Caco-2 (cell line): ENCODE data around the gene MRPS27. TPM values are rescaled to one million over a fixed set of nuclear protein-coding genes. Genes with fewer than 3 reads are reported as not detected.

Source experiments
- BruUV-seq: library from RNA; stranded (reverse); fragments of 400-500 nt; replicated peaks from 2 replicates; lab custom pipeline; 2021; lab: Mats Ljungman, UMichigan
- CTCF ChIA-PET: fragments of 300-600 bp; sonication (Branson Sonifier 250); formaldehyde crosslinking; loops from one replicate; lab custom pipeline; 2022; ENCODE audit warnings: antibody characterized with exemption; lab: Charles Lee
- POLR2A ChIA-PET: fragments of 300-600 bp; sonication (Branson Sonifier 250); formaldehyde crosslinking; loops from one replicate; lab custom pipeline; 2022; ENCODE audit warnings: antibody characterized with exemption; lab: Charles Lee
- DNase-seq, 2 experiments: peaks; one replicate each; pipeline versions ENCODE4 v3.0.0 to v3.0.0-alpha.2; 2020 to 2022
- H3K27me3 ChIP-seq: replicated peaks from 2 replicates; pipeline ENCODE4 v1.6.0; 2011; ENCODE audit warnings: low read length; ENCODE audit not compliant: control insufficient read depth, insufficient read depth
- H3K36me3 ChIP-seq: 2 replicates; pipeline ENCODE4 v1.5.1; 2011; ENCODE audit warnings: low read length; ENCODE audit not compliant: control insufficient read depth, insufficient read depth
- H3K4me1 ChIP-seq: fragments of 250-450 bp; sonication (Bioruptor Pico); 2 replicates; pipeline ENCODE4 v1.5.1; 2020; ENCODE audit warnings: mild to moderate bottlenecking
- H3K4me3 ChIP-seq: 2 replicates; pipeline ENCODE4 v1.5.1; 2011; ENCODE audit warnings: low read depth, mild to moderate bottlenecking, control low read depth, low read length
- H3K9me3 ChIP-seq: fragments of 250-450 bp; sonication (Bioruptor Pico); 2 replicates; pipeline ENCODE4 v1.5.1; 2020; ENCODE audit warnings: mild to moderate bottlenecking, moderate library complexity
- H3K27ac Mint-ChIP-seq: one replicate; pipeline ENCODE4 v1.8.0; 2022; ENCODE audit warnings: mixed read lengths; ENCODE audit not compliant: unreplicated experiment
- H3K27me3 Mint-ChIP-seq: one replicate; pipeline ENCODE4 v1.8.0; 2022; ENCODE audit warnings: mixed read lengths; ENCODE audit not compliant: insufficient read depth, unreplicated experiment
- H3K36me3 Mint-ChIP-seq: one replicate; pipeline ENCODE4 v1.8.0; 2022; ENCODE audit warnings: mild to moderate bottlenecking, mixed read lengths; ENCODE audit not compliant: insufficient read depth, unreplicated experiment
- H3K4me1 Mint-ChIP-seq: one replicate; pipeline ENCODE4 v1.8.0; 2022; ENCODE audit warnings: low read depth, mixed read lengths; ENCODE audit not compliant: unreplicated experiment
- H3K4me3 Mint-ChIP-seq: one replicate; pipeline ENCODE4 v1.8.0; 2022; ENCODE audit warnings: mild to moderate bottlenecking, moderate library complexity, mixed read lengths; ENCODE audit not compliant: unreplicated experiment
- H3K9me3 Mint-ChIP-seq: one replicate; pipeline ENCODE4 v1.8.0; 2022; ENCODE audit warnings: mixed read lengths; ENCODE audit not compliant: unreplicated experiment
- intact Hi-C: fragments of 100-400 bp; cut with micrococcal nuclease; formaldehyde crosslinking; loops from one replicate; pipeline ENCODE4 v1.10.0; 2022; ENCODE audit not compliant: unreplicated experiment
- total RNA-seq: library from RNA; stranded (reverse); gene quantifications from 2 replicates; pipeline ENCODE4 v1.2.3, GENCODE V29; 2022
- TF ChIP-seq, protein P1 (sequence below), 2 experiments: fragments of 200-600 bp in 1 of 2; IDR thresholded peaks; 1 replicate in 1 of 2; 2 replicates in 1 of 2; pipeline versions ENCODE4 v1.5.1 to v1.8.0; 2011 to 2022; ENCODE audit warnings: antibody characterized with exemption in 1 of 2, control low read depth in 1 of 2, inconsistent platforms in 1 of 2, low read depth in 1 of 2, low read length in 1 of 2, mild to moderate bottlenecking in 1 of 2, moderate library complexity in 1 of 2; ENCODE audit not compliant: insufficient read depth in 1 of 2, severe bottlenecking in 1 of 2, unreplicated experiment in 1 of 2

The MRPS27 gene
- total RNA-seq, 1 experiment from 2014 or later = 71.1 TPM

DNA sequence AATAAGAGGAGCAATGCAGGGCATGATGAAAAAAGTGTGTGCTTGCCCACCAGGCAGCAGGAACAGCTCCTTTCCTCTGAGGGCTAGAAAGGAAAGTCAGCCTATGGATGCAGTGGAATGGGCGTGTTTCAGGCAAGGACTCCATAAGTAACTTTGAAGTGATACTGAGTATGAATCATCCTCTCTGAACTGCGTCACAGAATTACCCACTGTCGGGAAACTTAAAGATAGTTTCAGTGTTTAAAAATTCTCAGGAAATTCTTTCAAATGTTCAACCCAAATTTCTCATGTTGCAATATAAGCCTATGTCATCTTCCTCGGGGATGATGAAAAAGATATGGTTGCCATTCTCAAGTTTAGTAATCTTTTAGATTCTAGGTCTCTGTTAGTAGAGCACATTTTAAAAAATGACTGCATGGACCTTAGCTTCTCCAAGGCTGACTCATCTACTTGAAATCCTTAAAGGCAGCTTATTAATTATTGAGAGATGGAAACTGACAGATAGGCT is 27.8 kb upstream of the MRPS27 start:
- no peak overlapping the region for H3K4me3 Mint-ChIP-seq
- H3K36me3 Mint-ChIP-seq = peaks cover 15% of the 10 kb centered on the region
- intact Hi-C loops = no loop called here
- H3K4me3 ChIP-seq = no peak overlapping the region
- DNase-seq = no peak
- ChIA-PET CTCF (no interaction called here), POLR2A (interaction anchor here (0.5 kb wide), 1 partner anchor 509 kb away, joined by 3 read pairs; no protein-coding TSS in a partner anchor)
- H3K36me3 ChIP-seq = peaks cover 2% of the 10 kb centered on the region
- no peaks in the 10 kb centered on the region for H3K27me3 Mint-ChIP-seq
- H3K4me1 ChIP-seq = no peaks in the 10 kb centered on the region
- no TSS peak for BruUV-seq
- H3K4me1 Mint-ChIP-seq = peaks cover 7% of the 10 kb centered on the region
- H3K27ac Mint-ChIP-seq = no peak overlapping the region
- no peaks in the 10 kb centered on the region for H3K9me3 ChIP-seq
- no peaks in the 10 kb centered on the region; the same call in 1 of the 2 replicates for H3K27me3 ChIP-seq
- no peaks in the 10 kb centered on the region for H3K9me3 Mint-ChIP-seq
- TF ChIP-seq, protein P1, sequence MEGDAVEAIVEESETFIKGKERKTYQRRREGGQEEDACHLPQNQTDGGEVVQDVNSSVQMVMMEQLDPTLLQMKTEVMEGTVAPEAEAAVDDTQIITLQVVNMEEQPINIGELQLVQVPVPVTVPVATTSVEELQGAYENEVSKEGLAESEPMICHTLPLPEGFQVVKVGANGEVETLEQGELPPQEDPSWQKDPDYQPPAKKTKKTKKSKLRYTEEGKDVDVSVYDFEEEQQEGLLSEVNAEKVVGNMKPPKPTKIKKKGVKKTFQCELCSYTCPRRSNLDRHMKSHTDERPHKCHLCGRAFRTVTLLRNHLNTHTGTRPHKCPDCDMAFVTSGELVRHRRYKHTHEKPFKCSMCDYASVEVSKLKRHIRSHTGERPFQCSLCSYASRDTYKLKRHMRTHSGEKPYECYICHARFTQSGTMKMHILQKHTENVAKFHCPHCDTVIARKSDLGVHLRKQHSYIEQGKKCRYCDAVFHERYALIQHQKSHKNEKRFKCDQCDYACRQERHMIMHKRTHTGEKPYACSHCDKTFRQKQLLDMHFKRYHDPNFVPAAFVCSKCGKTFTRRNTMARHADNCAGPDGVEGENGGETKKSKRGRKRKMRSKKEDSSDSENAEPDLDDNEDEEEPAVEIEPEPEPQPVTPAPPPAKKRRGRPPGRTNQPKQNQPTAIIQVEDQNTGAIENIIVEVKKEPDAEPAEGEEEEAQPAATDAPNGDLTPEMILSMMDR (IDR thresholded peaks at IDR 0.05; ENCODE audit: insufficient read depth in 1 of 2, low read depth in 1 of 2, low read length in 1 of 2, severe bottlenecking in 1 of 2, unreplicated experiment in 1 of 2) = no peak

DNA sequence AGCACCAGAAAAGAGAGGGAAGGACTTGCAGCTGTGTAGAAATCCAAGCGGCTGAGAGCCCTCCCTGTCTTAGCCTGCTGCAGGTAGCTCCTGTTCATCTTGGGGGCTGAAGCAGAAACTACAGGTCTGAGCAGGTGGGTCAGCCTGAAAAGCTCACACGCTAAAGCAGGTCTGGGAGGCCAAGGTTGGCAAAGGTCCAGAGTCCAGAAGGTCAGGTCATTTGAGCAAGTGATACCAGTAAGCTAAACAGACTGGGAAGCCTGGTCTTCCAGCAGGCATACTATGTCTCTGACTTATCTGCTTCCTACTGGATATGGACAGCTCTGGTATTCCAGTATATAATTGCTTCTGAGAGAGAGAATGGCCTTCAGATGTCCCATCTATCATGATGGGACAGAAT is 26.4 kb upstream of the MRPS27 start:
- no TSS peak for BruUV-seq
- TF ChIP-seq, protein P1 (IDR thresholded peaks at IDR 0.05; ENCODE audit: insufficient read depth in 1 of 2, low read depth in 1 of 2, low read length in 1 of 2, severe bottlenecking in 1 of 2, unreplicated experiment in 1 of 2) = no peak
- POLR2A ChIA-PET = no interaction called here

DNA sequence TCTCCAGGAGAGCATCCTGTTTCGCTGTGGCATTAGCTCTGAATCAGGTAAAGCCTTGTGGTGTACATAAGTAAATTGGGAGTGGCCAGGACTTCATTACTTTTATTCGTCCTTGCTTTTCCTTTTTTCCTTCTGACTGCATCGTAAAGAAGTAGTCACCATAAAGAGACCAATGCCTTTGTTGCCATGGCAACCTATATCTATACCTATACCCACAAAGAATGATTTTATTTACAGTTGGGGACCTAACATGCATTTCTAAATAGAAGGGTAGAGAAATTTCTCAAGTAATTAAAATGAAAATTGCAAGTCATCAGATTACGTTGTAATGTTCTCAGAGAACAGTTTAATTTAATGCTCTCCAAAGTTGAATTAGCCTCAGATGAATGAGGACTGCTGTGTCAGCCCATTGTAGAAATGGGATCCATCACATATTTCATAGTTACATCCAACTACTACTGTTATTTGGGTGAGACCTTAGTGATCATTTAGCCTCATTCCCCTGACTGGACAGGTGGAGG is 18.7 kb upstream of the MRPS27 start:
- ChIA-PET POLR2A (no interaction called here), CTCF (no interaction called here)
- DNase-seq = no peak
- intact Hi-C loops = no loop called here
- Mint-ChIP-seq H3K4me3 (no peak overlapping the region), H3K36me3 (peaks cover 40% of the 10 kb centered on the region), H3K9me3 (no peaks in the 10 kb centered on the region), H3K4me1 (peaks cover 8% of the 10 kb centered on the region), H3K27me3 (no peaks in the 10 kb centered on the region), H3K27ac (no peak overlapping the region)
- H3K27me3 ChIP-seq = no peaks in the 10 kb centered on the region; the same call in 1 of the 2 replicates
- TF ChIP-seq, protein P1 (IDR thresholded peaks at IDR 0.05; ENCODE audit: insufficient read depth in 1 of 2, low read depth in 1 of 2, low read length in 1 of 2, severe bottlenecking in 1 of 2, unreplicated experiment in 1 of 2) = no peak
- H3K4me1 ChIP-seq = no peaks in the 10 kb centered on the region
- H3K9me3 ChIP-seq = no peaks in the 10 kb centered on the region
- no peak overlapping the region for H3K4me3 ChIP-seq
- peaks cover 2% of the 10 kb centered on the region for H3K36me3 ChIP-seq
- BruUV-seq = no TSS peak

More for the DNA sequence above, 26.4 kb upstream of the MRPS27 start:
- CTCF ChIA-PET = no interaction called here
- Histone ChIP-seq H3K4me1 (no peaks in the 10 kb centered on the region), H3K4me3 (no peak overlapping the region), H3K36me3 (peaks cover 2% of the 10 kb centered on the region), H3K9me3 (no peaks in the 10 kb centered on the region), H3K27me3 (no peaks in the 10 kb centered on the region; the same call in 1 of the 2 replicates)
- no peak for DNase-seq
- H3K4me3 Mint-ChIP-seq = no peak overlapping the region
- H3K36me3 Mint-ChIP-seq = peaks cover 15% of the 10 kb centered on the region
- H3K4me1 Mint-ChIP-seq = peaks cover 7% of the 10 kb centered on the region
- intact Hi-C loops = no loop called here
- H3K27ac Mint-ChIP-seq = no peak overlapping the region
- no peaks in the 10 kb centered on the region for H3K27me3 Mint-ChIP-seq
- no peaks in the 10 kb centered on the region for H3K9me3 Mint-ChIP-seq
